Measurements from ENCODE around the gene FOXM1. TPM values are rescaled to one million over a fixed set of nuclear protein-coding genes. Genes with fewer than 3 reads are reported as not detected.

Gene FOXM1
- total RNA-seq, 1 donor from 2014 or later: 15.2 TPM

DNA sequence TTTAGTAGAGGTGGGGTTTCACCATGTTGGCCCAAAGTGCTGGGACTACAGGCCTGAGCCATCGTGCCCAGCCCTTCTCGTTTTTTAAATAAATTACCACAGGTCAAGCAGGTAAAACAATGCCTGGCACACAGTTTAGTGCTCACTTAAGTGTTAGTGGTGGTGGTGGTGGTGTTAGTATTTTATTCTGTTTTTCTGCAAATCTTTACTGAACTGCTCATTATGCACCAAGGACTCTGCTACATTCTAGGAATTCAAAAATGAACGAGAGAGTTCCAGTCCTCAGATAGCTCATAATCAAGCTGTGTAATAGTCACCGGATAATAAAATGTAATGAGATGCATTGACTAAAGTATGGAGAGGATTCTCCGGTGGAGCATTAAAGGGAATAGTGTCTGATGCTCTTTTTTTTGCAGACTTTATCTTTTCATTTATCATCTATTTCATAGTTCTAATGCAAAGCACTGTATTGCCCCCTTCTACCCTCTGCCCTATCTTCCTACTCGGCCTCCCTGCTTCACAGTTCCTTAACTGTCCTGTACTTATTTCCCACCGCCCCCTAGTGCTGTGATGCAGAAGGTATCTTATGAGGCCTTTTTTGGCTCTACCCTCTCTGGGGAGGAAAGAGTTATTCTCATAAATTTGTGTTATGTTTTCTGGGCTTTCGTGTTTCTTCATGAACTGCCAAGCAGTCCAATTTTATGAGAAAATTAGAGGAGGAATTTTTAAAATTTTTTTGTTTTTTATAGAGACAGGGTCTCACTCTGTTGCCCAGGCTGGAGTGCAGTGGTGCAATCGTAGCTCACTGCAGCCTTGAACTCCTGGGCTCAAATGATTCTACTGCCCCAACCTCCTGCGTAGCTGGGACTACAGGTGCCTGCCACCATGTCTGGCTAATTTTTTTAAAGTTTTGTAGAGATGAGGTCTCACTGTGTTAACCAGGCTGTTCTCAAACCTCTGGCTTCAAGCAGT lies 63.5 kb downstream of the FOXM1 start:
- H3K4me3 Mint-ChIP-seq (ENCODE audit: unreplicated experiment): peak overlapping the region; percentile 99
- H3K9me3 Mint-ChIP-seq (ENCODE audit: low read depth): no peaks in the 10 kb centered on the region
- H3K36me3 Mint-ChIP-seq (ENCODE audit: low read depth): peaks cover 7% of the 10 kb centered on the region
- peaks cover 25% of the 10 kb centered on the region for H3K4me1 Mint-ChIP-seq (ENCODE audit: low read depth)
- no peaks in the 10 kb centered on the region for H3K27me3 Mint-ChIP-seq (ENCODE audit: low read depth)
- peak overlapping the region; percentile 100 for H3K27ac Mint-ChIP-seq (ENCODE audit: unreplicated experiment)
- no peak for DNase-seq (ENCODE audit: low spot score)
- peak; percentile 85 for TF ChIP-seq CTCF (IDR thresholded peaks at IDR 0.05)

DNA sequence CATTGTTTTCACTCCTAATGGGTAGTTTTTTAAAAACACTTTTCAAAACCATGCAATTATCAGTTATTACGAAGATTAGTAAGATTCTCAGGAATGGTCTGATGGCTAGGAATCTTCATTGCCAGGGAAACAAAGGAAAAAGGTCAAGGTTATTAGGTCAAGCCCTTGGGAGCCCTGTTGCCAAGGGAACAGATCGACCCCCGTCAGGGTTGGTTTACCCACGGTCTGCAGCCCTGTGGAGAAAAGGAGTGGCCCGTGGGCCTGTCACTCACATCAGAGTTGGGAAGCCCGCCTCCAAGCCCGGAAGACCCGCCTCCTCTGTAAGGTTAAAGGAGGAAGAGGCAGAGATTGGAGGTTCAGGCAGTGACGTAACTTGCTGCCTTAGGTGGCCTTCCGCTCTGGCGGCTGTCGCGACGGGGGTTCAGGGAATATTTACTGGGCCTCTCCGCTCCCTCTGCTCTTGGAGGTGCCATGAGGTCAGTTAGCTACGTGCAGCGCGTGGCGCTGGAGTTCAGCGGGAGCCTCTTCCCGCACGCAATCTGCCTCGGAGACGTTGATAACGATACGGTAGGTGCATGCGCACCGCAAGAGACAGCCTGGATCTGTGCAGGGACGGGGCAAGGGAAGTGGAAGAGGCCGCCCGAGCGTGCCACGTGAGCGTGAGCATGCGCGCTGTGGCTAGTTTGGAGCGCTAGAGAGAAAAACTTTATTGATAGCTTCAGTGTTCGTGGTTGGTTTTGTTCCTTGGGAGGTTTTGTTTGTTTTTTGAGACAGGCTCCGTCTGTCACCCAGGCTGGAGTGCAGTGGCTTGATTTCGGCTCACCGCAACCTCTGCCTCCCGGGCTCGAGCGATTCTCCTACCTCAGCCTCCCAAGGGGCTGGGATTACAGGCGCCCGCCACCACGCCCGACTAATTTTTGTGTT lies 64.4 kb downstream of the FOXM1 start, which contains the start of gene ITFG2:
TSS of gene ITFG2 (plus strand) at position 379 of the 924 bp plus-strand sequence. CDS start at position 472, 93 bp downstream.
- Mint-ChIP-seq H3K27me3 (ENCODE audit: low read depth) (no peaks in the 10 kb centered on the region), H3K36me3 (ENCODE audit: low read depth) (no peaks in the 10 kb centered on the region), H3K9me3 (ENCODE audit: low read depth) (no peaks in the 10 kb centered on the region), H3K4me1 (ENCODE audit: low read depth) (peaks cover 25% of the 10 kb centered on the region), H3K4me3 (ENCODE audit: unreplicated experiment) (peak within 1 kb of the TSS; percentile 99), H3K27ac (ENCODE audit: unreplicated experiment) (peak within 1 kb of the TSS; percentile 100)
- no peak for DNase-seq (ENCODE audit: low spot score)
- TF ChIP-seq CTCF (IDR thresholded peaks at IDR 0.05): no peak

- TF ChIP-seq CTCF (IDR thresholded peaks at IDR 0.05): no peak
- Mint-ChIP-seq H3K9me3 (ENCODE audit: low read depth) (no peaks in the 10 kb centered on the region), H3K4me1 (ENCODE audit: low read depth) (peaks cover 30% of the 10 kb centered on the region), H3K27ac (ENCODE audit: unreplicated experiment) (peak overlapping the region; percentile 100), H3K4me3 (ENCODE audit: unreplicated experiment) (peak overlapping the region; percentile 99), H3K36me3 (ENCODE audit: low read depth) (no peaks in the 10 kb centered on the region), H3K27me3 (ENCODE audit: low read depth) (no peaks in the 10 kb centered on the region)
- no peak for DNase-seq (ENCODE audit: low spot score)
Observed at GRCh38 chr12:2811801-2812200, 65.2 kb downstream of the FOXM1 start.

Other genes starting within 250 kb of the FOXM1 start
- 47.5 to 56.9 TPM (median 56.2 TPM) in 3 replicates for gene FKBP4, start 82.2 kb downstream of the FOXM1 start, total RNA-seq
- gene ITFG2, start 64.5 kb downstream of the FOXM1 start, total RNA-seq: 17.9 to 27.4 TPM (median 24.0 TPM) in 3 replicates
- 0.25 to 0.92 TPM in 2 of 3 replicates, not detected in the other for gene NRIP2, start 42.1 kb downstream of the FOXM1 start, total RNA-seq
- gene TEX52, start 20.1 kb downstream of the FOXM1 start, total RNA-seq: not detected in 3 replicates
- 18.8 to 23.4 TPM (median 23.4 TPM) in 3 replicates for gene RHNO1, start within 50 bp of the FOXM1 start, total RNA-seq
- 27.1 to 30.7 TPM (median 30.6 TPM) in 3 replicates for gene TULP3, start 13.7 kb upstream of the FOXM1 start, total RNA-seq
- gene TEAD4, start 82.2 kb upstream of the FOXM1 start, total RNA-seq: 24.1 to 26.0 TPM (median 24.9 TPM) in 3 replicates
- gene TSPAN9, start 200.2 kb upstream of the FOXM1 start, total RNA-seq: 50.4 to 98.1 TPM (median 54.4 TPM) in 3 replicates

Measured in chondrocyte (in vitro differentiated cells).